VCaP (cell line): Measurements from ENCODE around the gene EP400.

Experiments
- H3K27ac ChIP-seq: fragments of 450-650 bp; 2 replicates; pipeline ENCODE4 v1.5.1; 2017
- CTCF ChIP-seq: fragments of 450-650 bp; conservative IDR thresholded peaks from 2 replicates; pipeline ENCODE4 v1.5.1; 2017; ENCODE audit warnings: mild to moderate bottlenecking, moderate library complexity

EP400 gene

DNA sequence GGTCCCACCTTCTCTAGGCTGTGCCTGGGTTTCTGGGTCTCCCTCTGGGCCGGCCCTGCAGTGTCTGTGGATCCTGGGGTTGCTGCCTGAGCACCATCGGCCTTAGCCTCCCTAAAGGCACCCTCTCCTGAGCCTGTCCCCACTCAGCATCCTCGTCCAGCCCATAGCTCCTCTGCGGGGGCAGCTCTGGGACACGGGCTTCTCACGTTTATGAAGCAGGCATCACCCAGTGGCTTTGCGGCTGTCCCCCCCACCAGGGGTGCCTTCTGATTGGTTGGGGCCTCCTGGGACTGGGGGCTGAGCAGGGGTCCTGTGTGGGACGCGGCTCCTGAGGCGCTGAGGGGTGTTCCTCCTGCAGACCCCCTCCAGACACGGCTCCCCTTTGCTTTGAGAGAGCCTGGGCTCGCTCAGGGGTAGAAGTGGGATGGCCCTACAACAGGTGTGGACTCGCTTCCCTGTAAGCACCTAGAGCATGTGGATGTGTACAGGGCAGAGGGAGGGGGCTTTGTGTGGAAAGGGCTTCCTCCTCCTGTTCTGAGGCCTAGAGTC is 44.6 kb upstream of the EP400 start:
- no peak for TF ChIP-seq CTCF
- no peak overlapping the region for H3K27ac ChIP-seq

DNA sequence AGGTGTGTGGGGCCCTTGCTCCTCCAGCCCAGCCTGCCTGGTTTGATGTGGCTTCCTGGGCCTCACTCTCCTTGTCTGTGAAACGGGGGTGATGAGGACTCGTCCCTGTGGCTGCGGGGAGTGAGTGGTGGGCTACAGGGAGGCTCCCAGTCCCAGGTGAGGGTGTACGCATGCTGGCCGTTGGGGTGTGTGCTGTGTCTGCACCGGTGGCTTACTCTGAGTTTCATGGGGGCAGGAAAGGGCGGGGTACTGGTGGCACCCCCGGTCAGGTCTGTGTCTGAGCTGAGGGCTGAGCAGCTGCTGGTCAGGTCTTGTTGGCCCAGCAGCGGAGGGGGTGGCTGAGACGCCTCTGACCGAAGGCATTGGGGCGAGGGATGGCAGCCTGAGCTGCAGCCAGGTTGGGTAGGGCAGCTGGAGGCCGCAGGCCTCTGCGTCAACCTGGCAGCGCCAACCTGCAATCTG is 44.1 kb upstream of the EP400 start:
- H3K27ac ChIP-seq, result no peak overlapping the region
- no peak for TF ChIP-seq CTCF

DNA sequence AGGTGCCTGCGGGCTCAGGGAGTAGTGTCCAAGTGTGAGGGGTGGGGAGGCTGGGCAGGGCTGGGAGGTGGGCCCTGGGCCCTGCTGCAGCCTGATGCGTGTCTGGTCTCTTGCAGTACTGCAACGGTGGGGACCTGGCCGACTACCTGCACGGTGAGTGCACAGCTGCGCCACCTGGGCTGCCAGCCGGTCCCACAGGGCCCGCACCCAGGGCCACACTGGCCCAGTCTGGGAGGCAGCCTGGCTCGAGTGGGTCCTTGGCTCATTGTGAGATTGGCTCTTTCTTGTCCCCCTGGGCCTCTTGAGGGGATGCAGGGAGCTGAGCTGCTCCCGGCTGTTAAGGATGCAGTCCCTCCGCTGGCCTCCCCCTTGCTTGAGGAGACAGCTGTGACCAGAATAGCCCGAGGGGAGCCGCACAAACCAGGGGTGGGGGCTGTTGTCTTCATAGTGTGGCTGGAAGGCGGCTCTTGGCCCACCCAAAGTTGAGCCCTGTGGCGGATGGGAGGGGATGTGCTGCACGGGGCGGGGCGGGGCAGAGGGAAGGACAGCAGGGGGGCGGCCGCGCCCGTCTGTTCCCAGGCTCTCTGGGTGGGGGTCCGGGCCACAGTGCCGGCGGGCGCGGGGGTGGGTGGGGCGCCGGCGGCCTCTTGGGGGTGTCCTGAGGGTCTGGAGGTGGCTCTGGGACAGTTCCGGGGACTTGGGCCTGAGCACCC is 42.2 kb upstream of the EP400 start:
- H3K27ac ChIP-seq, result no peak overlapping the region
- no peak for TF ChIP-seq CTCF

DNA sequence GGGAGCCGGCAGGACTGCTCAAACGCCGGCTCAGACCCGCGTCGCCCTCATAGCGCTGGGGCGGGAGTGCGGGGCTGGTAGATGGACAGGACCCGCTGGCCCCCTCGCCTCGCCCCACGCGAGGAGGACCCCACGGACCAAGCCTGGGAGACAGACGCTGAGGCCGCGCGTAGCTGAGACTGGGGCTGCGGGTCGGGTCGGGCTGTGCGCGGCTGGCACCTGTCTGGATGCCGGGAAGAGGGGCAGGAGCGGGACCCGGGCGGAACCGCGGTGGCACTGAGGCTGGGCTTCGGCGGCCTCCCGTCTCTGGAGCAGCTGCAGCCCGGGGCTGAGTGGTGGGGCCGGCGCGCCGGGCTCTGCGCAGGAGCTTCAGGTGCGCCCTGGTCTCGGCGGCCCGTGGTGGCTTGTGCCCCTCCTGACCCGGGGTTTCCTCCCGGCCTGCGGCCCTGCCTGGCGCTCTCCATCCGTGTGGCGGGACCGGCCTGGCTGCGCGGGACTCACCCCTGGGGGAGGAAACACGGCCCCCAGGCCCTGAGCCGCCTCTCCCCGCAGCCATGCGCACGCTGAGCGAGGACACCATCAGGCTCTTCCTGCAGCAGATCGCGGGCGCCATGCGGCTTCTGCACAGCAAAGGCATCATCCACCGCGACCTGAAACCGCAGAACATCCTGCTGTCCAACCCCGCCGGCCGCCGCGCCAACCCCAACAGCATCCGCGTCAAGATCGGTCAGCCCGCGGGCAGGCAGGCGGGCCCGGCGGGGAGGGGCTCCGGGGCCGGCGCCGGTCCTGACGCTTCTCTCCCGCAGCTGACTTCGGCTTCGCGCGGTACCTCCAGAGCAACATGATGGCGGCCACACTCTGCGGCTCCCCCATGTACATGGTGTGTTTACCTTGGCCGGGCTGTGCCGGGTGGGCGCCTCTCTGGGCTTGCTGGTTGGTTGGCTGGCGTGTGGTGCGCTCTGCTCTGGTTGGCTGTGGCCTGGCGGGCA is 41.4 kb upstream of the EP400 start:
- TF ChIP-seq CTCF, result no peak
- no peak overlapping the region for H3K27ac ChIP-seq

DNA sequence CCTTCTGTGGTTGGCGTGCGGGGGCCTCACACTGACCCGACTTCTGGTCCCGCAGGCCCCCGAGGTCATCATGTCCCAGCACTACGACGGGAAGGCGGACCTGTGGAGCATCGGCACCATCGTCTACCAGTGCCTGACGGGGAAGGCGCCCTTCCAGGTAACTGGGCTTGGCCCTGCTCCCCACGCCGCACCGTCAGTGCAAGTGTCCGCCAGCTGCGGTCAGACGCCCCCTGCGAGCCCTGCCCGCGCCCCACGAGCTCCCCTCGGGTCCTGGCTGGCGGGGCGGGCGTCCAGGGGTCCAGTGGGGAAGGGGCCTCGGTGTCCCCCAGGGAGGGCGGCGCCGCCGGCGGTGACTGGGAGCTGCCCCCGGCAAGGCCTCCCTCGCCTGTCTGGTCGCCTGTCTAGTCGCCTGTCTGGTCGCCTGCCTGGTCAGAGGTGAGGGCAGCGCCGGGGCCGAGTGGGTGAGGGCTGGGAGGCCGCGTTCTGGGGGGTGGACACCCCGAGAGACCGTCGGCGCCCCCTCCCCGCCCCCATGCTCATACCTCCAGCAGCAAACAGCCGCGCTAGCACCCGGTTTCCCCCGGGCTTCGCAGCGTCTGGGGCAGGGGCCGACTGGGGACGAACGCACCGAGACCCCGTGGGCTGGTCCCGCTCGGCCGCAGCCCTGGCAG is 40.5 kb upstream of the EP400 start:
- H3K27ac ChIP-seq, result no peak overlapping the region
- no peak for TF ChIP-seq CTCF

- no peak for TF ChIP-seq CTCF
- H3K27ac ChIP-seq, result no peak overlapping the region
These were observed 40.0 kb upstream of the EP400 start for GRCh38 chr12:131909752-131910219.
